HCT116 (cell line): ENCODE results near the gene VPS25. TPM values are rescaled to one million over a fixed set of nuclear protein-coding genes. Genes with fewer than 3 reads are reported as not detected.

Experiments
- ATAC-seq: fragments of 200-7000 bp; cut with Tn5 transposase; 2 replicates; pipeline ENCODE4 v1.9.1; 2020; ENCODE audit warnings: mild to moderate bottlenecking, moderate library complexity
- BruUV-seq: library from RNA; stranded (reverse); fragments of 400-500 nt; replicated peaks from 2 replicates; lab custom pipeline; 2021; lab: Mats Ljungman, UMichigan
- CTCF ChIA-PET: fragments of 300-600 bp; sonication (Branson Sonifier 250); formaldehyde crosslinking; loops from one replicate; lab custom pipeline; 2021; ENCODE audit warnings: antibody characterized with exemption; lab: Charles Lee
- POLR2A ChIA-PET: fragments of 300-600, 350-600 bp; sonication (Branson Sonifier 250); formaldehyde crosslinking; loops from one replicate; lab custom pipeline; 2021; ENCODE audit warnings: antibody characterized with exemption; lab: Charles Lee
- RAD21 ChIA-PET, 2 experiments: fragments of 300-600 bp; sonication (Branson Sonifier 250); formaldehyde crosslinking; loops; one replicate each; lab custom pipeline; 2023; ENCODE audit warnings: low total read pairs in 2 of 2; ENCODE audit not compliant: uncharacterized antibody in 2 of 2, unreplicated experiment in 2 of 2, low non-redundant PET in 1 of 2; lab: Charles Lee
- DNase-seq: peaks from one replicate; pipeline ENCODE4 v3.0.0-alpha.2; 2010; ENCODE audit warnings: low read depth, low spot score
- H2AFZ ChIP-seq: fragments of 200-600 bp; shearing (Covaris generic), sonication (generic); 2 replicates; pipeline ENCODE4 v1.6.1; 2017; ENCODE audit warnings: low read depth, mixed run types, mixed read lengths, antibody characterized with exemption, low read length; ENCODE audit not compliant: poor library complexity, severe bottlenecking
- H3K27ac ChIP-seq: 2 replicates; pipeline ENCODE4 v1.5.1; 2012; ENCODE audit warnings: low read depth, low read length
- H3K27me3 ChIP-seq: fragments of 200-600 bp; sonication (generic); 2 replicates; pipeline ENCODE4 v1.6.1; 2016; ENCODE audit warnings: mixed run types, low read length, mixed read lengths; ENCODE audit not compliant: insufficient read depth
- H3K36me3 ChIP-seq, 2 experiments: fragments of 200-500 bp in 1 of 2; fragments of 200-600 bp in 1 of 2; sonication (Bioruptor generic) in 1 of 2; sonication (generic) in 1 of 2; 2 replicates each; pipeline versions ENCODE4 v1.5.1 to v1.6.1; 2014 to 2016; ENCODE audit warnings: low read length in 2 of 2, inconsistent platforms in 1 of 2, mixed read lengths in 1 of 2, mixed run types in 1 of 2; ENCODE audit not compliant: insufficient read depth in 2 of 2, control insufficient read depth in 1 of 2
- H3K4me1 ChIP-seq, 2 experiments: fragments of 200-600 bp in 1 of 2; sonication (generic) in 1 of 2; 2 replicates each; pipeline versions ENCODE4 v1.5.1 to v1.6.1; 2012 to 2017; ENCODE audit warnings: low read length in 2 of 2, inconsistent platforms in 1 of 2, mild to moderate bottlenecking in 1 of 2, mixed read lengths in 1 of 2, mixed run types in 1 of 2, moderate library complexity in 1 of 2; ENCODE audit not compliant: insufficient read depth in 2 of 2, control insufficient read depth in 1 of 2
- H3K4me2 ChIP-seq: fragments of 200-600 bp; sonication (generic); 2 replicates; pipeline ENCODE4 v1.6.1; 2017; ENCODE audit warnings: mixed run types, low read length, mixed read lengths
- H3K4me3 ChIP-seq, 2 experiments: fragments of 200-600 bp in 1 of 2; sonication (generic) in 1 of 2; replicated peaks in 1 of 2; 2 replicates each; pipeline ENCODE4 v1.5.1; 2011 to 2016; ENCODE audit warnings: low read length in 2 of 2, control low read depth in 1 of 2, low read depth in 1 of 2, mild to moderate bottlenecking in 1 of 2, mixed read lengths in 1 of 2, mixed run types in 1 of 2
- H3K79me2 ChIP-seq: fragments of 200-600 bp; sonication (generic); 2 replicates; pipeline ENCODE4 v1.6.1; 2017; ENCODE audit warnings: mild to moderate bottlenecking, mixed run types, low read length, moderate library complexity, mixed read lengths; ENCODE audit not compliant: insufficient read depth
- H3K9ac ChIP-seq: fragments of 200-600 bp; sonication (generic); 2 replicates; pipeline ENCODE4 v1.6.1; 2016; ENCODE audit warnings: low read length, mixed read lengths
- H3K9me2 ChIP-seq: fragments of 200-600 bp; sonication (generic), shearing (Covaris generic); 2 replicates; pipeline ENCODE4 v1.6.1; 2017; ENCODE audit warnings: mixed run types, mild to moderate bottlenecking, moderate library complexity; ENCODE audit not compliant: insufficient read depth
- H3K9me3 ChIP-seq, 2 experiments: fragments of 200-500 bp in 1 of 2; fragments of 200-600 bp in 1 of 2; sonication (Bioruptor generic) in 1 of 2; sonication (generic) in 1 of 2; 2 replicates each; pipeline ENCODE4 v1.6.1; 2014 to 2017; ENCODE audit warnings: low read length in 2 of 2, mixed read lengths in 2 of 2, inconsistent platforms in 1 of 2, low read depth in 1 of 2, mild to moderate bottlenecking in 1 of 2, mixed run types in 1 of 2, moderate library complexity in 1 of 2; ENCODE audit not compliant: control insufficient read depth in 1 of 2, insufficient read depth in 1 of 2
- H4K20me1 ChIP-seq: fragments of 200-600 bp; sonication (generic), shearing (Covaris generic); 2 replicates; pipeline ENCODE4 v1.6.1; 2017; ENCODE audit warnings: mixed run types, mild to moderate bottlenecking, moderate library complexity; ENCODE audit not compliant: insufficient read depth
- CBX3 ChIP-seq: IDR thresholded peaks from 2 replicates; pipeline ENCODE4 v1.6.1; 2012; ENCODE audit warnings: low read depth
- EGR1 ChIP-seq: IDR thresholded peaks from 2 replicates; pipeline ENCODE4 v1.6.1; 2012; ENCODE audit warnings: low read depth
- ELF1 ChIP-seq: IDR thresholded peaks from 2 replicates; pipeline ENCODE4 v1.6.1; 2012; ENCODE audit warnings: low read depth, borderline replicate concordance
- EZH2 ChIP-seq: fragments of 200-600 bp; sonication (generic); IDR thresholded peaks from 2 replicates; pipeline ENCODE4 v1.6.1; 2017; ENCODE audit warnings: antibody characterized with exemption, mixed run types
- EZH2phosphoT487 ChIP-seq: fragments of 200-600 bp; IDR thresholded peaks from 2 replicates; pipeline ENCODE4 v1.6.1; 2018; ENCODE audit warnings: antibody characterized with exemption, borderline replicate concordance
- JUND ChIP-seq: IDR thresholded peaks from 2 replicates; pipeline ENCODE4 v1.6.1; 2012
- POLR2A ChIP-seq: IDR thresholded peaks from 2 replicates; pipeline ENCODE4 v1.7.0; 2011; ENCODE audit warnings: borderline replicate concordance; ENCODE audit not compliant: insufficient read depth, insufficient read length; ENCODE audit errors: extremely low read depth
- POLR2AphosphoS5 ChIP-seq: IDR thresholded peaks from 2 replicates; pipeline ENCODE4 v1.6.1; 2011; ENCODE audit warnings: mild to moderate bottlenecking, low read depth, low read length, moderate library complexity
- RAD21 ChIP-seq: IDR thresholded peaks from 2 replicates; pipeline ENCODE4 v1.6.1; 2012; ENCODE audit warnings: low read depth, mild to moderate bottlenecking
- SP1 ChIP-seq: IDR thresholded peaks from 2 replicates; pipeline ENCODE4 v1.6.1; 2012; ENCODE audit warnings: low read depth
- TCF7L2 ChIP-seq: IDR thresholded peaks from 2 replicates; pipeline ENCODE4 v1.7.0; 2011; ENCODE audit warnings: borderline replicate concordance, inconsistent platforms; ENCODE audit not compliant: insufficient read depth, insufficient read length; ENCODE audit errors: extremely low read depth
- YY1 ChIP-seq: IDR thresholded peaks from 2 replicates; pipeline ENCODE4 v1.6.1; 2011; ENCODE audit warnings: low read length, low read depth, moderate library complexity, mild to moderate bottlenecking; ENCODE audit not compliant: insufficient replicate concordance; ENCODE audit errors: extremely low read depth
- ZFX ChIP-seq: fragments of 450-650 bp; IDR thresholded peaks from 2 replicates; pipeline ENCODE4 v1.6.1; 2017
- intact Hi-C: fragments of 100-400 bp; cut with micrococcal nuclease; formaldehyde crosslinking; loops from 2 replicates; pipeline ENCODE4 v1.10.0; 2022
- total RNA-seq: library from RNA; stranded (reverse); gene quantifications from one replicate; pipeline ENCODE4 v1.2.1, GENCODE V29; 2021; ENCODE audit not compliant: unreplicated experiment
- TF ChIP-seq, protein P1 (sequence below), 3 experiments: fragments of 200-600 bp in 1 of 3; sonication (generic) in 1 of 3; IDR thresholded peaks in 2 of 3; conservative IDR thresholded peaks in 1 of 3; 2 replicates each; pipeline ENCODE4 v1.5.1; 2012 to 2017; ENCODE audit warnings: low read depth in 2 of 3, low read length in 2 of 3, antibody characterized with exemption in 1 of 3, borderline replicate concordance in 1 of 3, control low read depth in 1 of 3, mild to moderate bottlenecking in 1 of 3, mixed read lengths in 1 of 3, mixed run types in 1 of 3, moderate library complexity in 1 of 3; ENCODE audit not compliant: insufficient read depth in 1 of 3
- TF ChIP-seq, protein P2 (sequence below): IDR thresholded peaks from 2 replicates; pipeline ENCODE4 v1.6.1; 2012; ENCODE audit warnings: low read depth
- TF ChIP-seq, protein P3 (sequence below): IDR thresholded peaks from 2 replicates; pipeline ENCODE4 v1.6.1; 2012
- TF ChIP-seq, protein P4 (sequence below): IDR thresholded peaks from 2 replicates; pipeline ENCODE4 v1.6.1; 2012

Gene VPS25
- total RNA-seq, 1 experiment from 2014 or later: 57.0 TPM

DNA sequence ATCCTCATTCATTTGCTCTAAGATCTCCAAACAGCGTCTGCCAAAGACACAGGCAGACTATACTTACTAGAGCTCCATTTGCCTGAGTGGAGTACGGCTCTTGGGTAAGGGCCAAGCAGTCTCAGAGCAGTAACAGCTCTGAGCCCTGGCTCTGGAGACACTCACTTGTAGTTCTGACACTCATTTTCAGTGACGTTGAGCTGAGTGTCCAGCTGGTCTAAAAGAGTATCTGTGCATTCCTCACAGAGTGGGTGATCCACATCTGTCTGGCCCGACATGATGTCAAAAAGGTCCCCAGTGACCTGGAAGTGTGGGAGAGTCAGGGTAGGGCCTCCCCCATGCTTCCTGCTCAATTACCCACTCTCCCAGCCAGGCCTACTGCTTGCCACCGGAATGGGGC is 45.1 kb downstream of the VPS25 start:
- Histone ChIP-seq H2AFZ (no peak overlapping the region), H3K36me3 (peaks cover 51 to 52% of the 10 kb centered on the region in 2 experiments), H3K9ac (no peak overlapping the region), H3K4me2 (no peak overlapping the region), H3K27ac (no peak overlapping the region), H4K20me1 (no peaks in the 10 kb centered on the region), H3K27me3 (no peaks in the 10 kb centered on the region), H3K9me3 (no peaks in the 10 kb centered on the region), H3K9me2 (no peaks in the 10 kb centered on the region), H3K4me1 (peaks cover 2 to 7% of the 10 kb centered on the region in 2 experiments; a peak in 2 of 4 replicates), H3K79me2 (peaks cover 19% of the 10 kb centered on the region), H3K4me3 (no peak overlapping the region)
- no peak for DNase-seq
- POLR2A ChIA-PET: no interaction called here
- ATAC-seq: no peak
- intact Hi-C loops: no loop called here
- CTCF ChIA-PET: interaction anchor here (1.0 kb wide), 1 partner anchor 20 kb away, joined by 3 read pairs; the partner anchor contains the start of genes CNTD1 and COA3
- RAD21 ChIA-PET: no interaction called here
- TF ChIP-seq, protein P1, sequence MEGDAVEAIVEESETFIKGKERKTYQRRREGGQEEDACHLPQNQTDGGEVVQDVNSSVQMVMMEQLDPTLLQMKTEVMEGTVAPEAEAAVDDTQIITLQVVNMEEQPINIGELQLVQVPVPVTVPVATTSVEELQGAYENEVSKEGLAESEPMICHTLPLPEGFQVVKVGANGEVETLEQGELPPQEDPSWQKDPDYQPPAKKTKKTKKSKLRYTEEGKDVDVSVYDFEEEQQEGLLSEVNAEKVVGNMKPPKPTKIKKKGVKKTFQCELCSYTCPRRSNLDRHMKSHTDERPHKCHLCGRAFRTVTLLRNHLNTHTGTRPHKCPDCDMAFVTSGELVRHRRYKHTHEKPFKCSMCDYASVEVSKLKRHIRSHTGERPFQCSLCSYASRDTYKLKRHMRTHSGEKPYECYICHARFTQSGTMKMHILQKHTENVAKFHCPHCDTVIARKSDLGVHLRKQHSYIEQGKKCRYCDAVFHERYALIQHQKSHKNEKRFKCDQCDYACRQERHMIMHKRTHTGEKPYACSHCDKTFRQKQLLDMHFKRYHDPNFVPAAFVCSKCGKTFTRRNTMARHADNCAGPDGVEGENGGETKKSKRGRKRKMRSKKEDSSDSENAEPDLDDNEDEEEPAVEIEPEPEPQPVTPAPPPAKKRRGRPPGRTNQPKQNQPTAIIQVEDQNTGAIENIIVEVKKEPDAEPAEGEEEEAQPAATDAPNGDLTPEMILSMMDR (IDR thresholded peaks at IDR 0.05 in 2 of 3, conservative IDR thresholded peaks at IDR 0.05 in 1 of 3; ENCODE audit: borderline replicate concordance in 1 of 3, insufficient read depth in 1 of 3, low read depth in 2 of 3, low read length in 2 of 3): no peak
- TF ChIP-seq, protein P2, sequence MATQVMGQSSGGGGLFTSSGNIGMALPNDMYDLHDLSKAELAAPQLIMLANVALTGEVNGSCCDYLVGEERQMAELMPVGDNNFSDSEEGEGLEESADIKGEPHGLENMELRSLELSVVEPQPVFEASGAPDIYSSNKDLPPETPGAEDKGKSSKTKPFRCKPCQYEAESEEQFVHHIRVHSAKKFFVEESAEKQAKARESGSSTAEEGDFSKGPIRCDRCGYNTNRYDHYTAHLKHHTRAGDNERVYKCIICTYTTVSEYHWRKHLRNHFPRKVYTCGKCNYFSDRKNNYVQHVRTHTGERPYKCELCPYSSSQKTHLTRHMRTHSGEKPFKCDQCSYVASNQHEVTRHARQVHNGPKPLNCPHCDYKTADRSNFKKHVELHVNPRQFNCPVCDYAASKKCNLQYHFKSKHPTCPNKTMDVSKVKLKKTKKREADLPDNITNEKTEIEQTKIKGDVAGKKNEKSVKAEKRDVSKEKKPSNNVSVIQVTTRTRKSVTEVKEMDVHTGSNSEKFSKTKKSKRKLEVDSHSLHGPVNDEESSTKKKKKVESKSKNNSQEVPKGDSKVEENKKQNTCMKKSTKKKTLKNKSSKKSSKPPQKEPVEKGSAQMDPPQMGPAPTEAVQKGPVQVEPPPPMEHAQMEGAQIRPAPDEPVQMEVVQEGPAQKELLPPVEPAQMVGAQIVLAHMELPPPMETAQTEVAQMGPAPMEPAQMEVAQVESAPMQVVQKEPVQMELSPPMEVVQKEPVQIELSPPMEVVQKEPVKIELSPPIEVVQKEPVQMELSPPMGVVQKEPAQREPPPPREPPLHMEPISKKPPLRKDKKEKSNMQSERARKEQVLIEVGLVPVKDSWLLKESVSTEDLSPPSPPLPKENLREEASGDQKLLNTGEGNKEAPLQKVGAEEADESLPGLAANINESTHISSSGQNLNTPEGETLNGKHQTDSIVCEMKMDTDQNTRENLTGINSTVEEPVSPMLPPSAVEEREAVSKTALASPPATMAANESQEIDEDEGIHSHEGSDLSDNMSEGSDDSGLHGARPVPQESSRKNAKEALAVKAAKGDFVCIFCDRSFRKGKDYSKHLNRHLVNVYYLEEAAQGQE: no peak
- TF ChIP-seq POLR2A (no peak), EZH2 (no peak), TCF7L2 (no peak), CBX3 (no peak), ZFX (no peak), RAD21 (no peak), JUND (no peak), YY1 (no peak), POLR2AphosphoS5 (no peak), ELF1 (no peak), SP1 (no peak), EGR1 (no peak), EZH2phosphoT487 (no peak)
- TF ChIP-seq, protein P3, sequence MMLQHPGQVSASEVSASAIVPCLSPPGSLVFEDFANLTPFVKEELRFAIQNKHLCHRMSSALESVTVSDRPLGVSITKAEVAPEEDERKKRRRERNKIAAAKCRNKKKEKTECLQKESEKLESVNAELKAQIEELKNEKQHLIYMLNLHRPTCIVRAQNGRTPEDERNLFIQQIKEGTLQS: no peak
- TF ChIP-seq, protein P4, sequence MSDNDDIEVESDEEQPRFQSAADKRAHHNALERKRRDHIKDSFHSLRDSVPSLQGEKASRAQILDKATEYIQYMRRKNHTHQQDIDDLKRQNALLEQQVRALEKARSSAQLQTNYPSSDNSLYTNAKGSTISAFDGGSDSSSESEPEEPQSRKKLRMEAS: no peak
- no TSS peak for BruUV-seq
